CD14-positive monocyte (primary cell): Measurements from ENCODE around the gene DUS1L. TPM values are rescaled to one million over a fixed set of nuclear protein-coding genes. Genes with fewer than 3 reads are reported as not detected.

Source experiments
- DNase-seq, 3 donors: peaks; one replicate each; pipeline ENCODE4 v3.0.0-alpha.2; 2011 to 2022
- H2AFZ ChIP-seq: 2 replicates; pipeline ENCODE4 v1.6.0; 2012; ENCODE audit warnings: mild to moderate bottlenecking, low read depth, low read length, inconsistent platforms; ENCODE audit not compliant: insufficient read depth, poor library complexity, severe bottlenecking
- H3K27ac ChIP-seq, 2 donors: 1 replicate in 1 of 2; 2 replicates in 1 of 2; pipeline ENCODE4 v1.5.1; 2012 to 2013; ENCODE audit warnings: low read length in 2 of 2, control low read depth in 1 of 2, inconsistent platforms in 1 of 2, low read depth in 1 of 2, mild to moderate bottlenecking in 1 of 2
- H3K27me3 ChIP-seq, 2 donors: one replicate each; pipeline versions ENCODE4 v1.6.0 to v1.6.1; 2011 to 2013; ENCODE audit warnings: low read length in 2 of 2; ENCODE audit not compliant: control insufficient read depth in 2 of 2, insufficient read depth in 2 of 2
- H3K36me3 ChIP-seq, 2 donors: replicated peaks in 1 of 2; 1 replicate in 1 of 2; 2 replicates in 1 of 2; pipeline versions ENCODE4 v1.5.1 to v1.6.1; 2012 to 2013; ENCODE audit warnings: low read length in 2 of 2, control low read depth in 1 of 2, inconsistent platforms in 1 of 2, mild to moderate bottlenecking in 1 of 2; ENCODE audit not compliant: insufficient read depth in 2 of 2, control insufficient read depth in 1 of 2
- H3K4me1 ChIP-seq, 2 donors: 1 replicate in 1 of 2; 2 replicates in 1 of 2; pipeline versions ENCODE4 v1.5.1 to v1.6.1; 2012 to 2013; ENCODE audit warnings: low read length in 2 of 2, control low read depth in 1 of 2, inconsistent platforms in 1 of 2, mild to moderate bottlenecking in 1 of 2, moderate library complexity in 1 of 2; ENCODE audit not compliant: insufficient read depth in 2 of 2, control insufficient read depth in 1 of 2
- H3K4me2 ChIP-seq: replicated peaks from 2 replicates; pipeline ENCODE3; 2012; ENCODE audit warnings: low read length, moderate library complexity, mild to moderate bottlenecking; ENCODE audit not compliant: poor library complexity, severe bottlenecking; ENCODE audit errors: extremely low read depth
- H3K4me3 ChIP-seq, 3 experiments: fragments of 200-600 bp in 1 of 3; sonication (generic) in 1 of 3; replicated peaks in 1 of 3; 1 replicate in 2 of 3; 2 replicates in 1 of 3; pipeline ENCODE4 v1.5.1; 2011 to 2013; ENCODE audit warnings: low read length in 3 of 3, mild to moderate bottlenecking in 3 of 3, control low read depth in 2 of 3, low read depth in 2 of 3, inconsistent platforms in 1 of 3, moderate library complexity in 1 of 3
- H3K79me2 ChIP-seq: 2 replicates; pipeline ENCODE4 v1.6.0; 2012; ENCODE audit warnings: mild to moderate bottlenecking, control low read depth, inconsistent platforms, low read length, moderate library complexity; ENCODE audit not compliant: insufficient read depth
- H3K9ac ChIP-seq: 2 replicates; pipeline ENCODE4 v1.6.0; 2017; ENCODE audit warnings: low read length, mild to moderate bottlenecking; ENCODE audit not compliant: insufficient read depth, poor library complexity, severe bottlenecking
- H3K9me3 ChIP-seq, 2 donors: replicated peaks in 1 of 2; 1 replicate in 1 of 2; 2 replicates in 1 of 2; pipeline versions ENCODE4 v1.5.1 to v1.6.1; 2012 to 2013; ENCODE audit warnings: low read length in 2 of 2, control low read depth in 1 of 2; ENCODE audit not compliant: control insufficient read depth in 1 of 2, insufficient read depth in 1 of 2
- H4K20me1 ChIP-seq: 2 replicates; pipeline ENCODE4 v1.6.0; 2012; ENCODE audit warnings: mild to moderate bottlenecking, low read length, control low read depth, moderate library complexity; ENCODE audit not compliant: insufficient read depth
- H3K27ac Mint-ChIP-seq, 7 donors: one replicate each; pipeline ENCODE4 v1.8.0; 2020; ENCODE audit warnings: mild to moderate bottlenecking in 7 of 7, mixed read lengths in 7 of 7, moderate library complexity in 6 of 7, inconsistent platforms in 2 of 7
- H3K27me3 Mint-ChIP-seq, 3 donors: one replicate each; pipeline ENCODE4 v1.8.0; 2021 to 2022; ENCODE audit warnings: low read depth in 3 of 3, mild to moderate bottlenecking in 3 of 3, mixed read lengths in 3 of 3, moderate library complexity in 3 of 3, inconsistent platforms in 1 of 3
- H3K36me3 Mint-ChIP-seq, 2 donors: one replicate each; pipeline ENCODE4 v1.8.0; 2020; ENCODE audit warnings: mixed read lengths in 2 of 2, inconsistent platforms in 1 of 2, mild to moderate bottlenecking in 1 of 2
- H3K4me1 Mint-ChIP-seq: one replicate; pipeline ENCODE4 v1.8.0; 2020; ENCODE audit warnings: mild to moderate bottlenecking, mixed read lengths
- H3K4me3 Mint-ChIP-seq, 2 donors: one replicate each; pipeline ENCODE4 v1.8.0; 2020; ENCODE audit warnings: mild to moderate bottlenecking in 2 of 2, mixed read lengths in 2 of 2, moderate library complexity in 1 of 2
- H3K9me3 Mint-ChIP-seq, 7 donors: one replicate each; pipeline ENCODE4 v1.8.0; 2020 to 2022; ENCODE audit warnings: mixed read lengths in 7 of 7, mild to moderate bottlenecking in 6 of 7, moderate library complexity in 6 of 7, inconsistent platforms in 2 of 7
- CTCF ChIP-seq: fragments of 200-600 bp; IDR thresholded peaks from one replicate; pipeline ENCODE4 v1.8.0; 2022; ENCODE audit warnings: antibody characterized with exemption, mild to moderate bottlenecking
- WGBS: methylation state at CpG from one replicate; pipeline ENCODE4 v1.1.5; 2013; ENCODE audit warnings: missing lambda C conversion rate; ENCODE audit not compliant: insufficient coverage; 5-methylcytosine and 5-hydroxymethylcytosine counted together
- intact Hi-C, 2 donors: fragments of 100-400 bp; cut with micrococcal nuclease; formaldehyde crosslinking; loops; one replicate each; pipeline versions ENCODE4 v1.15.0 to v1.15.1; 2023
- polyA plus RNA-seq, 3 donors: library from polyadenylated mRNA; depleted of rRNA in 1 of 3; unstranded in 2 of 3; stranded (reverse) in 1 of 3; fragments of 300-500 nt in 2 of 3; fragments of >200 nt in 1 of 3; fragmentation: Illumina TruSeq in 2 of 3; gene quantifications; 1 replicate in 2 of 3; 2 replicates in 1 of 3; pipeline ENCODE4 v1.2.3, GENCODE V29; 2012 to 2021

Gene DUS1L
- polyA plus RNA-seq, 3 donors, result 23.9 to 175 (median 47.6) TPM

GRCh38 chr17:82036634-82037091, 28.9 kb downstream of the DUS1L start:
- Histone ChIP-seq H3K27me3 (peaks cover 6 to 10% of the 10 kb centered on the region in 2 donors), H3K4me1 (peaks cover 32 to 43% of the 10 kb centered on the region in 2 donors), H3K36me3 (peaks cover 0 to 7% of the 10 kb centered on the region in 2 donors), H2AFZ (peak overlapping the region; percentile 83), H3K9me3 (no peaks in the 10 kb centered on the region), H3K9ac (peak overlapping the region; percentile 75), H3K27ac (peak overlapping the region; percentile 53 to 80), H3K4me2 (peak overlapping the region; percentile 100), H4K20me1 (peaks cover 11% of the 10 kb centered on the region), H3K4me3 (peak overlapping the region; percentile 37 to 89 (median 70)), H3K79me2 (peaks cover 3% of the 10 kb centered on the region)
- H3K36me3 Mint-ChIP-seq, result peaks cover 11 to 19% of the 10 kb centered on the region in 2 donors
- DNase-seq, result no peak
- intact Hi-C loops, result loop anchor here (5.0 to 10.0 kb wide), 4 partner anchors 58 to 418 kb away; partner anchors contain the start of genes CYBC1 (in 1 of the 2), FASN (in 1 of the 2), NARF (in 1 of the 2) and SLC25A10 (in 1 of the 2)
- no peak for TF ChIP-seq CTCF
- peaks cover 33% of the 10 kb centered on the region for H3K4me1 Mint-ChIP-seq
- H3K27me3 Mint-ChIP-seq, result peaks cover 11 to 17% (median 12%) of the 10 kb centered on the region in 3 donors
- H3K9me3 Mint-ChIP-seq, result peaks cover 0 to 5% (median 0%) of the 10 kb centered on the region in 7 donors
- 49% methylated on average over 23 of the region's 23 CpGs for WGBS
- peak overlapping the region in 4 of 7 donors; percentile 46 to 83 (median 57) for H3K27ac Mint-ChIP-seq
- peak overlapping the region; percentile 80 to 82 for H3K4me3 Mint-ChIP-seq

GRCh38 chr17:82035956-82036633, 29.5 kb downstream of the DUS1L start:
- H3K36me3 ChIP-seq, result peaks cover 0 to 7% of the 10 kb centered on the region in 2 donors
- no peak for TF ChIP-seq CTCF
- H4K20me1 ChIP-seq, result peaks cover 11% of the 10 kb centered on the region
- H3K27me3 Mint-ChIP-seq, result peaks cover 11 to 17% (median 12%) of the 10 kb centered on the region in 3 donors
- peaks cover 3% of the 10 kb centered on the region for H3K79me2 ChIP-seq
- peak overlapping the region; percentile 80 to 82 for H3K4me3 Mint-ChIP-seq
- H3K4me1 ChIP-seq, result peaks cover 32 to 45% of the 10 kb centered on the region in 2 donors
- H3K36me3 Mint-ChIP-seq, result peaks cover 11 to 19% of the 10 kb centered on the region in 2 donors
- no peaks in the 10 kb centered on the region for H3K9me3 ChIP-seq
- H3K4me3 ChIP-seq, result peak overlapping the region in 1 of 3 experiments; percentile 89
- peak overlapping the region; percentile 75 for H3K9ac ChIP-seq
- intact Hi-C loops, result loop anchor here (5.0 to 10.0 kb wide), 4 partner anchors 59 to 419 kb away; partner anchors contain the start of genes CYBC1 (in 1 of the 2), FASN (in 1 of the 2), NARF (in 1 of the 2) and SLC25A10 (in 1 of the 2)
- peaks cover 29% of the 10 kb centered on the region for H3K4me1 Mint-ChIP-seq
- H3K27me3 ChIP-seq, result peaks cover 6 to 10% of the 10 kb centered on the region in 2 donors
- 92% methylated on average over 16 of the region's 20 CpGs for WGBS
- DNase-seq, result no peak
- H3K27ac Mint-ChIP-seq, result peak overlapping the region in 1 of 7 donors; percentile 64
- no peak overlapping the region for H2AFZ ChIP-seq
- peak overlapping the region; percentile 100 for H3K4me2 ChIP-seq
- H3K9me3 Mint-ChIP-seq, result peaks cover 0 to 5% (median 0%) of the 10 kb centered on the region in 7 donors
- no peak overlapping the region for H3K27ac ChIP-seq
